NOMO-1 (cell line): ENCODE measurements around the gene BPTF.
"Not testable (repeated sequence)": the region's sequence is repeated elsewhere in the genome, so short reads cannot be mapped to it uniquely, and the experiment has no call there.

Experiments used
- DNase-seq, 2 experiments: peaks; one replicate each; lab custom pipeline; 2025; ENCODE audit not compliant: unreplicated experiment in 2 of 2; lab: John Stamatoyannopoulos, UW

Gene BPTF

DNA sequence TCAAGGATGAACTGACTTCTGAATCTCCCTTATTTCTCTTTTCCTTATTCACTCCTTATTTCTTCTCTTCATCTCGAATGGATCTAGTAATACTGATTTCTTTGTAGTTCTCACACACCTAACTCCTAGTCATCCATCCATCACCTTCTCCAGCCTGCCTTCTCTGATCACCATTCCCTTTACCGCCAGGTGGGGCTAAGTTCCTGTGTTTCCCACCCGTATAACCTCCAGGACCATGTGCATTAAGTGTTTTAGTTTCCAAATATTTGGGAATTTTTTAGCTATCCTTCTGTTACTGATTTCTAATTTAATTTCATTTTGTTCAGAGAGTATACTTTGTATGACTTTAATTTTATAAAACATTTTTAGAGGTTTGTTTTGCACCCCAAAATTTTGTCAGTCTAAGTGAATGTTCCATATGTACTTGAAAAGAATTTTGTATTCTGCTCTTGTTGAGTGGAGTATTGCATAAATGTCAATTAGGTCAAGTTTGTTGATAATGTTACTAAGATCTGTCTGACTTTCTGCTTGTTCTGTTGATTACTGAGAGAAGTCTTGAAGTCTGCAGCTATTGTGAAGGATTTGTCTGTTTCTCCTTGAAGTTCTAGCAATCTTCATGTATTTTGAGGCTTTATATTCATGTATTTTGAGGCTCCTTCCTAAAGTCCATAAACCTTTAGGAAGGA is 8.8 kb downstream of the BPTF start:
- DNase-seq = no peak

DNA sequence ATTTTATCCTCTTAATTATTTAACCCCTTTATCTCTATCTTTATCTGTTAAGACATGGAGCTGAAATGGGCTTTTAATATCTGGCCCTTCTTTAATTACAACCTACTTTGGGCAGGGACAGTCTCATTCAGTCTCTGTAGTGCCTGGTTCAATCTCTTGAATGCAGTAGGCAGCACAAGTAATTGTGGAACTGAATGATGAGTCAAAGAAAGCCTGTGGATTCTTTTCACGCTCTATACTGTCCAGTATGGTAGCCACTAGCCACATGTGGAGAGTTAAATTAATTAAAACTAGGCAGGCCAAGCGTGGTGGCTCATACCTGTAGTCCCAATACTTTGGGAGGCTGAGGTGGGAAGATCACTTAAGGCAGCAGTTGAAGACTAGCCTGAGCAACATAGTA is 9.3 kb downstream of the BPTF start:
- no peak for DNase-seq

DNA sequence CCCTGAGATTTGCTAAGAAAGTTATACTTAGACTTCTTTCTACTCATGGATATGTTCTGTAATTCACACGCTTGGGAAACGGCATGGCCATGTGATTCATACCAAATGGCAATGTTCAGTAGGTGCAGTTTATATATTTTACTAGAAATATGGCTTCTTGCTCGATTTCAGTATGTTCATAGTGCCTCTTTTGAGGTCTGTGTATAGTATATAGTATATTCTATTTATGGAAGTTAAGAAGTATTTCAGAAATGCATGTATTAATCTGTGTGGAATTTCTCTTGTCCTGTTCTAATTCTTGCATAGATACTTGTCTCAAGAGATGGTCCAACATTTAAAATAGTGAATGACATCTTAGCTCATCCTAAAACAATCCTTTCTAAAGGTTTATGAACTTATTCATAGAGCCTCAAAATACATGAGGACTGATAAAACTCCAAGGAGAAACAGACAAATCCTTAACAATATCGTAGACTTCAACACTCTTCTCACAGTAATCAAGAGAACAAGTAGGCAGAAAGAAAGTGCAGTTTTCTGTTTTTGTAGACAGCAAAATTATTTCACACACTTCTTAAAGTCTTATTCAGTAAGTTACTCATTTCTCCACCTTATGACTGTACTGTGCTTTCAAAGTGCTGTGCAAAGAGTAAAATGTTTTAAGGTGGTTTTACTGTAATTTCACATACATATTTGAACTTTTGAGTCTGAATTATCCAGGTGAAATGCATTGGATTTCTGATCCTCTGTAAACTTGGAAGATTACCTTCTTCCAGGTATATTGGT is 11.1 kb downstream of the BPTF start:
- DNase-seq = no peak

DNA sequence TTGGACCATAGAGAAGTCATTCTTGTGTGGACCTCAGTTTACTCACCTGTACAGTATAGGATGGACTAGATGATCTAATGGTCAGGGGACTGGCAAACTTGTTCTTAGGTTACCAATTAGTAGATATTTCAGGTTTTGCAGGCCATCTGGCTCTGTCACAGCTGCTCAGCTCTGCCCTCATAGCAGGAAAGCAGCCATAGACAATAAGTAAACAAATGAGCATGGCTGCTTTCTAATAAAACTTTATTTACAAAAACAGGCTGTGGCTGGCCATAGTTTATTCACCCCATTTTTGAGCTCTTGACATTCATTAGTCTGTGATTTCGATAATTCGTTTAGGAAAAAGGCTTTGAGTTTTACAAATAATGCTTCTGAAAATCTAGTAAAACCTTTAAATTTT is 12.7 kb downstream of the BPTF start:
- DNase-seq = no peak

DNA sequence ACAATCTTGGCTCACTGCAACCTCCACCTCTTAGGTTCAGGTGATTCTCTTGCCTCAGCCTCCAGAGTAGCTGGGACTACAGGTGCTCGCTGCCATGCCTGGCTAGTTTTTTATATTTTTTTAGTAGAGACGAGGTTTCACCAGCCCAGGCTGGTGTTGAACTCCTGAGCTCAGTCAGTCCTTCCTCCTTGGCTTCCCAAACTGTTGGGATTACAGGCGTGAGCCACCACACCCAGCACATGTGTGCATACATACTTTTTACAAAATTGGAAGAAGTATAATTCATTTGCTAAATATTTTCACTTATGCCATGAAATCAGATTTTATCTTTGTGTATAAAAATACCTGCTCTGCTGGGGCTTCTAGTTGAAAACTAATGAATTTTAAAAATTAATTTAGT is 13.2 kb downstream of the BPTF start:
- DNase-seq = no peak

DNA sequence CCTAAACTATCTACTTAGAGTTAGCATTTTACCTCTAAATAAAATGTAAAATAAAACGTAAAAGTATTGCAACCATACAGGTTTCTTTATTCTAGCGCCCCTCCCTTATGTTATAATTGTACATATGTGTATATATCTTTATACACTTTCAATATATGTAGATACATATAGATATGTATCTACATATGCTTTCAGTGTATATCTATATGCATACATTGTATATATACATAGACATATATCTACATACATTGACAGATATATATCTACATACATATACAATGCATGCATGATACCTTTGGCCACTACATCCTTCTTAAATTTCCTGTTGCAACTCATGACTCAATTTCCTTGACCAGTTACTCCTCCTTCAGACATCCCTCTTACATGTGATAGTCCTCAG is 16.7 kb downstream of the BPTF start:
- DNase-seq = no peak

DNA sequence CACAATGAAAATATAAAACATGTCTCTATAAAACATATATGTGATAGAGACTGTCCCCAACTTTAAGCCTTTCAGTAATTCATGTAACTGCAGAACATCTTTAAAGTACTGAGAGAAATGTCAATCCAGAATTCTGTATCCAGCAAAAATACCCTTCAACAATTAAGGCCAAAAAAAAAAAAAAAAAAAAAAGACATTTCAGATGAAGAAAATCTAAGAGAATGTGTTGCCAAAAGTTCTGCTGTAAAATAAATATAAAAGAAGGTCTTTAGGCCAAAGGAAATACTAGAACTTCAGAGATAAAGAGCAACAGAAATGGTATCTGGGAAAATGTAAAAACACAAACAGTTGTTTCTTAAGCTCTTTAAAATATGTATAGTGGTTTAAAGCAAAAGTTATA is 17.3 kb downstream of the BPTF start:
- DNase-seq = no peak

DNA sequence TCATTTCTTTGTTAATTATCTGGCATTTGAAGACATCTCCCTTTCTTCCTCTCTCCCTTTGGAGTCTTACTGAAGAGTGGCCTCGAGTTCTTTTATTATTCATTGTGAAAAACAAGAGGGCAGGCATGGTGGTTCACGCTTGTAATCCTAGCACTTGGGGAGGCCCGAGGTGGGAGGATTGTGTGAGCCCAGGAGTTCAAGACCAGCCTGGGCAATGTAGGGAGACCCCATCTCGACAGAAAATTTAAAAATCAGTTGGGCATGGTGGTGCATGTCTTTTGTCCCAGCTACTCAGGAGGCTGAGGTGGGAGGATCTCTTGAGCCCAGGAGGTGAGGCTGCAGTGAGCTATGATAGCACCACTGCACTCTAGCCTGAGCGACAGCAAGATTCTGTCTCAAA is 20.1 kb downstream of the BPTF start:
- DNase-seq = no peak

DNA sequence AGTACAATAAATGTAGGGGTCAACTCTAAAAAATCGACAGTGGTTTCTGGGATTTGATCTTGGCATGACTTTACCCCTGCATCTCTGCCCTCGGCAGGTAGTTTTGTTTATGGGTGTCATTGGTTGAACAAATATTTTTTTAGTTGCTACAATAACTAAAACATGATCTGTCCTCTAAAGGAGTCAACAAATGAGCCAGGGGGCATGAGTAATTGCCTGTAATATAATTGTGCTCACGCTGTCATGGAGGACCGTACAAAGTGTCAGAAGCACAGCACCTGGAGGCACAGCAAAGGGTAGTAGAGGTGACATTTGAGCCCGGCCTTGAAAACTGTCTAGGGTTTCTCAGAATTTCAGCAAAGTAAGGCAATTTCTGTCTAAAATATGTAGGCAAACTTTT is 22.9 kb downstream of the BPTF start:
- not testable (repeated sequence) for DNase-seq

DNA sequence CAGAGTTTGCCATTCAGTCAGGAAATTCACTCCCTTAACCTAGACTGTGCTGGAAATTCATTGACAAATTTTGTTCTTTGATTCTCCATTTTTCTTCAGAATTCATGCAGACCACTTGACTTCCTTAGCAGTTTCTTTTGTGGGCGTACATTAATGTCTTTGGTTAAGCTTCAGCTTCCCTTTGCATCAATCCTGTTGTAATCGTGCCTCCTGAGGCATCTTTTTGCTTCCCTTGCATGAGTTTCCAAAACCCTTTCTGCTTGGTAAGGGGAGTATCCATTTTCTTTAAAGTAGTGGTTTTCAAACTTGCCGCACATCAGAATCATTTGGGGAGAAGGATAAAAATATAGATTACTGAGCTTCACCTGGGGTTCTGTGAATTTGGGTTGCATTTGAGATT is 23.5 kb downstream of the BPTF start:
- DNase-seq = not testable (repeated sequence)

DNA sequence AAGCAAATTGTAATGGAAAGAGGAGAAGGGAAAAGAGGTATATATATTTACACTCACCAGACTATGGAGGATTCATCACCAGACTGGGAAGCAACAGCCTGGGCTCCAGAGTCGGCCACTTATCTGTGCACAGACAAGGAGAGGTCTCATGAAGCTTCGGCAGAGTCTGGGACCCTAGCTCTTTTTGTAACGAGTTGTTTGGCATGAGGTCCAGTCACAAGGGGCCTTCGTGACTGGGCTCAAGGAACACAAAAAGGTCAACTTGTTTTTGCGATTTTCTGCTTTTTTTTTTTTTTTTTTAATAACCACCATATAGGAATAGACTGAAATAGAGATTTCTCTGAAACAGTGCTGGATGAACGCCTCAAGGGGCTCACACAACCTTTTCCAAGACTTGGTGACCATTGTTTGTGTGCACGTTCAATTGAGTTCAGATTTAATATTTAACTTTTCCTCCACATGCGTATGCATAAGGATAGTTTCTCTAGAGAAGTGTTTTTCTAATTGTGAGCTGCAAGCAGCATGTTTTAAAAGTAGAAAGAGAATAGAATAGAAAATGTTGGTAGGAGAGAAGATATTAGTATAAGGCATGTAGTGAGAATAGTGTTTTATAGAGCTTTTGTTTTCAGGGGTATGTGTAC is 25.8 kb downstream of the BPTF start:
- no peak for DNase-seq

DNA sequence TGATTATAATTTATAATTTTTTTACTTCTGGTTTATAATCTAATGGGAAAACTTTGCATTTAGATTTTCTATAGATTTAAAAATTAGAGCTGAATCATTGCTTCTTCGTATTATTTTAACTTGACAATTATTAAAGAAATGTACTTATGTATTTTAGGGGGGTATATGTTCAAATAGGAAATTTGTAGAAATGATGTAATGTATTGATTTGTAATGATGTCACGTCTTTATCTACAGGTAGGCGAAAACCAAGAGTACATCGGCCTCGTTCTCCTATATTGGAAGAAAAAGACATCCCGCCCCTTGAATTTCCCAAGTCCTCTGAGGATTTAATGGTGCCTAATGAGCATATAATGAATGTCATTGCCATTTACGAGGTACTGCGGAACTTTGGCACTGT is 28.4 kb downstream of the BPTF start:
- DNase-seq = no peak

DNA sequence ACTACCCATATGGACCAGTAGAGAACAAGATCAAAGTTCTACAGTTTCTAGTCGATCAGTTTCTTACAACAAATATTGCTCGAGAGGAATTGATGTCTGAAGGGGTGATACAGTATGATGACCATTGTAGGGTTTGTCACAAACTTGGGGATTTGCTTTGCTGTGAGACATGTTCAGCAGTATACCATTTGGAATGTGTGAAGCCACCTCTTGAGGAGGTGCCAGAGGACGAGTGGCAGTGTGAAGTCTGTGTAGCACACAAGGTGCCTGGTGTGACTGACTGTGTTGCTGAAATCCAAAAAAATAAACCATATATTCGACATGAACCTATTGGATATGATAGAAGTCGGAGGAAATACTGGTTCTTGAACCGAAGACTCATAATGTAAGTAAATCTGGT is 29.1 kb downstream of the BPTF start:
- no peak for DNase-seq

DNA sequence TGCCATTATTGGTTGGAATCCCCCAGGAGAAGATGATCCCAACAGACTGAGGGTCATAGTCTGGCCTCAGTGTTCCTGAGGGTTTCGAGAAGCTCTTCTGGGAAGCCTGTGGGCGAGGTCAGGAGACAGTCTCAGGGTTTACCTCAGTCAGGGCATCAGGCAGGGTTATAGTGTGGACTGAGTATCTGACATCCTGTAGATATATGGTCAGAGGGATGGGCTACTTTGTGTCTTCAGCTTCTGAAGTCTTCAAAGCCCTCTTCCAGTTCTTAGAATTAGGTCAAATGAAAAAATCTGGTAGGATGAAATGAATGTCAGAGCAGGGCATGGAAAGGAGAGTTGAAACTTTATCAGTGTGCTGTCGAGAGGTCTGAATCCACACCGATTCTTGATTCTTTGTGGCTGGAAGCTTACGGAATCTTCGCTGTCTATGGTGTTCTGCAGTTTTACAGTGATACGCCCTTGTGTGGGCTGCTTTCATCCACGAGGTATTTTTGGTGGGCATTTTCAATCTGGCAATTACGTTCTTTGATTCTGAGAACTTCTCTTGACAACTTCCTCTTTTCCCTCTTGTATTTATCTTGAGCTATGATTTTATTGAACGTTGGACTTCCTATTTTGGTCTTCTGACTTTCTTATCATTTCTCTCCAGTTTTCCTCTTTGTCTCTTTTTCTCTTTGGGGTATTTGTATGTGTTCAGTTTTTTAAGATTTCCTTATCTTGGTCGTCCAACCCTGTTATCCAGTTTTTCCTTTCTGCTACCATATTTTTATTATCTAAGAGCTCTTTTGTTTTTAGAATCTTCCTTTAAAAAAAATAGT is 30.4 kb downstream of the BPTF start:
- peak; percentile 17 to 66 for DNase-seq

DNA sequence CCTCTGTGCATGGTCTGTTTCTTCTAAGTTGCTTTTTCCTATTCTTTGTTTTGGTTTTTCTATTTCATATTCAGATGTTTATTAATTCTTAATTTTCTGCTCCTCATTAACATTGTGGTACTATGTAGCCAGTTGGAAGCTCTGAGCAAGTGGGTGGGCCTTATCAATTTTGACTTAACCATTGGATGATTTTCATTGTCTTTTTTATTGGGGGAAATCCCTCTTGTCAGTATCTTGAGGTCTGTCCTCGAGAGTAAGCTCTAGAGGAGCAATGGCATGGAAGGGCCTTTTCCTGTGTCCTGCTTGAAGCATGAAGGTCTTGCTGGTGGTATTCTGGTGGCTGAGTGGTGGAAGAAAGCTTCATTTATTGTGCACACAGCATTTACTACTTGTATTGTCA is 31.1 kb downstream of the BPTF start:
- not testable (repeated sequence) for DNase-seq

DNA sequence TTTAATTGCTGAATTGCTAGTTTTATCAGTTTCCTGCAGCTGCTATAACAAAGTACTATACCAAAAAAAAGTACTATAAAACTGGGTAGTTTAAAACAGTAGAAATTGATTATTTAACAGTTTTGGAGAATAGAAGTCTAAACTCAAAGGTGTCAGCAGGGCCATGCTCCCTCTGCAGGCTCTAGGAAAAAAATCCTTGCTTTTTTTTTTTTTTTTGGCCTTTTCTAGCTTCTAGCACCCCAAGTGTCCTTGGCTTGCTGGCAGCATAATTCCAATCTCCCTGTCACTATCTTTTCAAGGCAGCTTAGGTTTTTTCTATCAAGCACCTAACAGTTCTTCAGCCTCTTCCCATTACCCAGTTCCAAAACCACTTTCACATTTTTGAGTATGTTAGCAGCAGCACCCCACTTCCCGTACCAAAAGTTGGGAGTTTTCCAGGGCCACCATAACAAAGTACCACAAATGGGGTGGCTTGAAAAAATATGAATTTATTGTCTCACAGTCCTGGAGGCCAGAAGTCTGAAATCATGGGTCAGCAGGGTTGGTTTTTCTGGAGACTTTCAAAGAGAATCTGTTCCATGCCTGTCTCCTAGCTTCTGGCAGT is 37.4 kb downstream of the BPTF start:
- DNase-seq = no peak

DNA sequence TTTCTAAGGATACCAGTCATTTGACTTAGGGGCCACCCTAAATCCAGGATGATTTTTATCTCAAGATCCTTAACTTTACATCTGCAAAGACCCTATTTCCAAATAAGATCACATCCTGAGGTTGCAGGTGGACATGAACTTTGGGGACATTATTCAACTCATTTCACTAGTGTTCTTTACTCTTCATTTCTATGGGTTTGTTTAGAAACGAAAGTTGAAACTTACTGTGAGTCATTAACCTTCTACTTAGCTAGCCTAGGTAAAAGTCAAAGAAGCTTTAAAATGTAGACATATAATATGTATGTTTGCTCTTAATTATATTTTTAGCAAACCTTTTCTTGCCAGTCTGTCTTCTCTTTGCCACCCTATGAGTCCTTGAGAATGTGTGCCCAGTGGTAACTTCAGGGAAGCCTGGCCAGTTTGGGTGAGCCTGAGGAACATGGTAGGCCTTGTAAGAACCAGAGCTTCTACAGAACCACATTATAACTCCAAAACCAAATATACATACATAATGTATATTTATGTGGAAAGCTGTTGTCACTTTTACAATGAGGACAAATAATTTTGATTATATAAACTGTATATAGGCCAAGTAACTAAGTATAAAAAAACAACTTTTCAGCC is 38.4 kb downstream of the BPTF start:
- DNase-seq = no peak

DNA sequence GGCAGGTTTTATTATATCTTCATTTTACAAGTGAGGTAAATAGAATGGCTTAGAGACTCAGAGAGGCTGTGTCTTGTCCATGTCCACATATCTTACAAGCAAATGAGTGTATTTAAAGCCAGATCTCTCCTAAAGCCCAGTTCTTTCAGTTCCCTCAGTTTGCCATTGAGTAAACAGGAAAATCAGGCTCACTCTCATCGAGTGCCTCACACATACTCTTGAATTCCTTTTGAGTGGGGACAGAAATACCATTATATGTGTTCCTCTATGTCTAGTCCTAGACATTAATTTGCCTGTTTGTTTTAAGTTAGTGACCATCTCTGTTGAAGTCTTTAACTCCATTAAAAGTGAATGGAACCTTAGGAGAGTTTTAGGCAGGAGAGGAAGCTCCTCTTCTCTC is 40.1 kb downstream of the BPTF start:
- DNase-seq = no peak

DNA sequence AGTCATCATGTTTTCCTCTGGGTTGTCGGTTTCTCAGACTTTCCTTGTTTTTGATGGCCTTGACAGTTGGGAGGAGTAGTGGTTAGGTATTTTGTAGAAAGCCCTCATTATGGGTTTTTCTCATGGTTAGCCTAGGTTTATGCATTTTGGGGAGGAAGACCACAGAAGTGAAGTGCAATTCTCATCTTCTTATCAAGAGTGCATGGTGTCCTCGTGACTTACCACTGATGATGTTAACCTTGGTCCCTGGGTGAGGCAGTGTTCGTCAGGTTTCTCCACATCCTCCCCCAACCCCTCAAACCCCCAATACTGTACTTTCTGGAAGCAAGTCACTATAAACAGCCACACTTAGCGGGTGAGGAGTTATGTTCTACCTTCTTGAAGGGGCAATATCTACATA is 42.3 kb downstream of the BPTF start:
- DNase-seq = no peak

DNA sequence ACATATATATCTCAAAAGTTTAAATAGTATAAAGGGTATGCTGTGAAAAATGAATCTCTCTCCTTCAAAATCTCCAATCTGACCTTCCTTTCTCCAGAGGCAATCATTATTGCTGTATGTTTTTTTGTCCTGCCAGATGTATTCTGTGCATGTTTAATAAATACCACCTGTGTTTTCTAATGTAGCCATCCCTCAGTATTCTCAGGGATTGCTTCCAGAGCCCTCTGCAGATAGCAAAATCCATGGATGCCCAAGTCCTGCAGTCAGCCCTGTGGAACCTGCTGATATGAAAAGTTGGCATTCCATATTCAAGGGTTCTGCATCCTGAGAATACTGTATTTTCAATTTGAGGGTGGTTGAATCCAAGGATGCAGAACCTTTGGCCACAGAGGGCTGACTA is 42.9 kb downstream of the BPTF start:
- DNase-seq = no peak
